NCI-H460 (cell line): ENCODE measurements around the gene CD7. TPM values are rescaled to one million over a fixed set of nuclear protein-coding genes. Genes with fewer than 3 reads are reported as not detected.

Experiments
- DNase-seq: peaks from one replicate; pipeline ENCODE4 v3.0.0-alpha.2; 2016; ENCODE audit warnings: low read depth; ENCODE audit errors: extremely low read depth
- total RNA-seq: library from RNA; depleted of rRNA; stranded (reverse); fragments of >200 nt; shearing (Covaris generic); gene quantifications from 2 replicates; pipeline ENCODE4 v1.2.3, GENCODE V29; 2014

CD7 gene
- total RNA-seq, 1 experiment from 2014 or later: not detected

- no peak for DNase-seq
These were observed 12.4 kb upstream of the CD7 start for GRCh38 chr17:82329683-82330321.

- DNase-seq: no peak
These were observed 11.6 kb upstream of the CD7 start for GRCh38 chr17:82328994-82329507.

- DNase-seq: no peak
These were observed 11.0 kb upstream of the CD7 start for GRCh38 chr17:82328141-82328993.

- DNase-seq: no peak
These were observed 10.3 kb upstream of the CD7 start for GRCh38 chr17:82327757-82328140.

GRCh38 chr17:82327289-82327688 lies 9.9 kb upstream of the CD7 start:
- DNase-seq: no peak

- DNase-seq: no peak
These were observed 8.1 kb upstream of the CD7 start for GRCh38 chr17:82325286-82326180.

GRCh38 chr17:82324566-82325285 lies 7.3 kb upstream of the CD7 start:
- DNase-seq: no peak

- no peak for DNase-seq
These were observed 6.3 kb upstream of the CD7 start for GRCh38 chr17:82323514-82324234.

GRCh38 chr17:82322526-82323453 lies 5.4 kb upstream of the CD7 start:
- DNase-seq: no peak

- no peak for DNase-seq
These were observed 4.6 kb upstream of the CD7 start for GRCh38 chr17:82321947-82322466.

GRCh38 chr17:82320956-82321927 lies 3.8 kb upstream of the CD7 start:
- no peak for DNase-seq

GRCh38 chr17:82320140-82320840 lies 2.9 kb upstream of the CD7 start:
- DNase-seq: no peak

- no peak for DNase-seq
These were observed 2.2 kb upstream of the CD7 start for GRCh38 chr17:82319619-82320062.

GRCh38 chr17:82318772-82319606 lies 1.6 kb upstream of the CD7 start:
- DNase-seq: no peak

GRCh38 chr17:82318169-82318498 lies 726 bp upstream of the CD7 start:
- DNase-seq: no peak
